ENCODE measurements around the gene C19orf81.

Gene C19orf81

DNA sequence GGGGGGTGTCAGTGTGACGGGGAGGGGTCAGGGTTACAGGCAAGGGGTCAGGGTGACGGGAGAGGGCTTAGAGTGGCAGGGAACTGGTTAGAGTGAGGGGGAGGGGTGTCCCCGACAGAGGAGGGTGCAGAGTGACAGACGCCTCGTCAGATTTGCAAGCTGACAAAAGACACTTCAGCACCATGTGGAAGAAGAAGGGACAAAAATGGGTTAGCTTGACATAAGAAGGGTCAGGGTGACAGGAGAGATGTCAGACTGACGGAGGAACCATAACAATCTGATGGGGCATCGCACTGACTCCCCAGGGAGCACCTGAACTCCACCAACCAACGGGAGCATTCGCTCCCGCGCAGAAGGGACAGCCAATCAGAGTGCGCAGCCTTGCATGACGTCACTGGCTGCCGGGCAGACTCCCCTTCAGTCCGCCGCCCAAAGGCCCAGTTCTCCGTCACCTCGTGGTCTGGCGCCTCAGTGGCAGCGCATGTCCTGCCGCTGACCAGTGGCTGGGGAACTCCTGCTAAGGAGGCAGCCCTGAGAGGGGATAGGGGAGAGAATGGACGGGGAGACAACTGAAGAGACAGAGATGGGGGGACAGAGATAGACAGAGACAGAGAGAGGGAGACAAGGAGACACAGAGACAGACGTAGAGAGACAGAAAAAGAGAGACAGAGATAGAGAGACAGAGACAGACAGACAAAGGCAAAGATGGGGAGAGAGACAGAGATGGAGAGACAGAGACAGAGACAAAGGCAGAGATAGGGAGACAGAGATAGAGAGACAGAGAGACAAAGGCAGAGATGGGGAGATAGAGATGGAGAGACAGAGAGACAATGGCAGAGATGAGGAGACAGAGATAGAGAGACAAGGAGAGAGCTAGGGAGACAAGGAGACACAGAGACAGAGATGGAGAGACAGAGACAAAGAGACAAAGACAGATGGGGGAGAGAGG, 30.2 kb downstream of the C19orf81 start:
- no peak overlapping the region for H3K27ac ChIP-seq (ENCODE audit: low read depth, low read length)

GRCh38 chr19:50686310-50687032, 37.2 kb downstream of the C19orf81 start:
- no peak overlapping the region for H3K4me3 ChIP-seq (ENCODE audit: low read depth in 1 of 2, low read length in 2 of 2)
- H3K9me3 ChIP-seq (ENCODE audit: control insufficient read depth in 1 of 2, low read length in 2 of 2) = no peaks in the 10 kb centered on the region
- peaks cover 6 to 15% of the 10 kb centered on the region in 2 donors for H3K27me3 ChIP-seq (ENCODE audit: control insufficient read depth in 1 of 2, insufficient read depth in 2 of 2, low read length in 2 of 2)
- H3K27ac ChIP-seq (ENCODE audit: low read depth, low read length) = no peak overlapping the region
- no peak overlapping the region for H3K9ac ChIP-seq (ENCODE audit: low read depth in 1 of 2, low read length in 2 of 2)
- no peaks in the 10 kb centered on the region for H3K36me3 ChIP-seq (ENCODE audit: control insufficient read depth in 1 of 2, insufficient read depth in 2 of 2, low read length in 2 of 2)
- no peaks in the 10 kb centered on the region for H3K4me1 ChIP-seq (ENCODE audit: control insufficient read depth in 1 of 2, insufficient read depth in 2 of 2, low read length in 2 of 2)

More for the DNA sequence above, 30.2 kb downstream of the C19orf81 start:
- Histone ChIP-seq H3K36me3 (ENCODE audit: control insufficient read depth in 1 of 2, insufficient read depth in 2 of 2, low read length in 2 of 2) (no peaks in the 10 kb centered on the region), H3K4me3 (ENCODE audit: low read depth in 1 of 2, low read length in 2 of 2) (no peak overlapping the region), H3K4me1 (ENCODE audit: control insufficient read depth in 1 of 2, insufficient read depth in 2 of 2, low read length in 2 of 2) (no peaks in the 10 kb centered on the region), H3K27me3 (ENCODE audit: control insufficient read depth in 1 of 2, insufficient read depth in 2 of 2, low read length in 2 of 2) (peaks cover 0 to under 1% of the 10 kb centered on the region in 2 donors), H3K9me3 (ENCODE audit: control insufficient read depth in 1 of 2, low read length in 2 of 2) (peaks cover 0 to 3% of the 10 kb centered on the region in 2 donors), H3K9ac (ENCODE audit: low read depth in 1 of 2, low read length in 2 of 2) (no peak overlapping the region)

- Histone ChIP-seq H3K27me3 (ENCODE audit: control insufficient read depth in 1 of 2, insufficient read depth in 2 of 2, low read length in 2 of 2) (peaks cover 17 to 20% of the 10 kb centered on the region in 2 donors), H3K9me3 (ENCODE audit: control insufficient read depth in 1 of 2, low read length in 2 of 2) (no peaks in the 10 kb centered on the region), H3K27ac (ENCODE audit: low read depth, low read length) (no peak overlapping the region), H3K36me3 (ENCODE audit: control insufficient read depth in 1 of 2, insufficient read depth in 2 of 2, low read length in 2 of 2) (no peaks in the 10 kb centered on the region), H3K4me3 (ENCODE audit: low read depth in 1 of 2, low read length in 2 of 2) (no peak overlapping the region), H3K4me1 (ENCODE audit: control insufficient read depth in 1 of 2, insufficient read depth in 2 of 2, low read length in 2 of 2) (no peaks in the 10 kb centered on the region), H3K9ac (ENCODE audit: low read depth in 1 of 2, low read length in 2 of 2) (no peak overlapping the region)
Observed at GRCh38 chr19:50688766-50689165, 39.5 kb downstream of the C19orf81 start.

GRCh38 chr19:50690439-50690838, 41.2 kb downstream of the C19orf81 start:
- Histone ChIP-seq H3K27me3 (ENCODE audit: control insufficient read depth in 1 of 2, insufficient read depth in 2 of 2, low read length in 2 of 2) (peaks cover 25 to 26% of the 10 kb centered on the region in 2 donors), H3K9ac (ENCODE audit: low read depth in 1 of 2, low read length in 2 of 2) (no peak overlapping the region), H3K9me3 (ENCODE audit: control insufficient read depth in 1 of 2, low read length in 2 of 2) (no peaks in the 10 kb centered on the region), H3K27ac (ENCODE audit: low read depth, low read length) (no peak overlapping the region), H3K4me1 (ENCODE audit: control insufficient read depth in 1 of 2, insufficient read depth in 2 of 2, low read length in 2 of 2) (no peaks in the 10 kb centered on the region), H3K36me3 (ENCODE audit: control insufficient read depth in 1 of 2, insufficient read depth in 2 of 2, low read length in 2 of 2) (no peaks in the 10 kb centered on the region), H3K4me3 (ENCODE audit: low read depth in 1 of 2, low read length in 2 of 2) (no peak overlapping the region)

GRCh38 chr19:50693064-50693975, 44.1 kb downstream of the C19orf81 start:
- Histone ChIP-seq H3K27ac (ENCODE audit: low read depth, low read length) (no peak overlapping the region), H3K4me3 (ENCODE audit: low read depth in 1 of 2, low read length in 2 of 2) (no peak overlapping the region), H3K9me3 (ENCODE audit: control insufficient read depth in 1 of 2, low read length in 2 of 2) (no peaks in the 10 kb centered on the region), H3K27me3 (ENCODE audit: control insufficient read depth in 1 of 2, insufficient read depth in 2 of 2, low read length in 2 of 2) (peaks cover 24 to 30% of the 10 kb centered on the region in 2 donors), H3K4me1 (ENCODE audit: control insufficient read depth in 1 of 2, insufficient read depth in 2 of 2, low read length in 2 of 2) (no peaks in the 10 kb centered on the region), H3K9ac (ENCODE audit: low read depth in 1 of 2, low read length in 2 of 2) (no peak overlapping the region), H3K36me3 (ENCODE audit: control insufficient read depth in 1 of 2, insufficient read depth in 2 of 2, low read length in 2 of 2) (no peaks in the 10 kb centered on the region)

- Histone ChIP-seq H3K27me3 (ENCODE audit: control insufficient read depth in 1 of 2, insufficient read depth in 2 of 2, low read length in 2 of 2) (peaks cover 24 to 30% of the 10 kb centered on the region in 2 donors), H3K4me1 (ENCODE audit: control insufficient read depth in 1 of 2, insufficient read depth in 2 of 2, low read length in 2 of 2) (no peaks in the 10 kb centered on the region), H3K4me3 (ENCODE audit: low read depth in 1 of 2, low read length in 2 of 2) (no peak overlapping the region)
Observed at GRCh38 chr19:50694815-50695145, 45.5 kb downstream of the C19orf81 start.

DNA sequence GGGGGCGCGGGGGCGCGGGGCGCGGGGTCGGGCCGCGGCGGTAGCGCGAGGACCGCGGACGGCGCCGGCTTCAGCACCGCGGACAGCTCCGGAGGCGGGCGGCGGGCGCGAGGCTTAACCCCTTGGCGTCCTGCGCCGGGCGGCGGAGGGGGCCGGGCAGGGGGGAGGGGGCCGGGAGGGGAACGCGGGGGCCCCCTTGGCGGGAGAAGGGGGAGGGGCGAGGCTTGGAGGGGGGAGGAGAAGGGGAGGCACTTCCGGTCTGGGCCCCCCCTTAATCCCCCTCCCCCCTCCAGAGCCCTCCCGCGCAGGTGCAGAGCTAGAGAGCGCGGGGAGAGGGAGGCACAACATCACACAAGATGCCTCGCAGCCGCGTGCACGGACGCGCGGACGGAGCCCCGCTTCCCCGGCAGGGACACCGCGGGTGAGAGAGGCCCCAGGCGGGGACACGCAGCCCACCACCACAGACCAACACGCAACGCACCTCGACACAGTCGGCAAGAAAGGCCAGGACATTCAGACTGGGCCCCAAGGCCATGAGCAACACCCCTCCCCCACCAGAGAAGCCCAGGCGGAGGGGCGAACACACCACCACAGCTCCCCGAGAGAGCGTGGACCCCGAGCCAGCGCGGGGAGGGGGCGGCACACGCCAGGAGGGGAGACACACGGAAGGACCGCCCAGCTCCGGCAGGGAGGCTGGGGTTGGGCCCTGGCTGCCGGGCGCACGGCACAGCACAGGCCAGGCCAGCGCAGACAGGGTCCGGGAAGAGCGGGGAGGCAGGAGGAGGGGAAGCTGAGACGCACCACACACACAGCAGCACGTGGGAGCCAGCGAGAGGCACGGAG, 46.2 kb downstream of the C19orf81 start:
- Histone ChIP-seq H3K36me3 (ENCODE audit: control insufficient read depth in 1 of 2, insufficient read depth in 2 of 2, low read length in 2 of 2) (no peaks in the 10 kb centered on the region), H3K4me1 (ENCODE audit: control insufficient read depth in 1 of 2, insufficient read depth in 2 of 2, low read length in 2 of 2) (no peaks in the 10 kb centered on the region), H3K27me3 (ENCODE audit: control insufficient read depth in 1 of 2, insufficient read depth in 2 of 2, low read length in 2 of 2) (peaks cover 24 to 30% of the 10 kb centered on the region in 2 donors), H3K9me3 (ENCODE audit: control insufficient read depth in 1 of 2, low read length in 2 of 2) (no peaks in the 10 kb centered on the region), H3K4me3 (ENCODE audit: low read depth in 1 of 2, low read length in 2 of 2) (no peak overlapping the region), H3K27ac (ENCODE audit: low read depth, low read length) (no peak overlapping the region), H3K9ac (ENCODE audit: low read depth in 1 of 2, low read length in 2 of 2) (no peak overlapping the region)

More at GRCh38 chr19:50694815-50695145, 45.5 kb downstream of the C19orf81 start:
- Histone ChIP-seq H3K9me3 (ENCODE audit: control insufficient read depth in 1 of 2, low read length in 2 of 2) (no peaks in the 10 kb centered on the region), H3K36me3 (ENCODE audit: control insufficient read depth in 1 of 2, insufficient read depth in 2 of 2, low read length in 2 of 2) (no peaks in the 10 kb centered on the region), H3K9ac (ENCODE audit: low read depth in 1 of 2, low read length in 2 of 2) (no peak overlapping the region), H3K27ac (ENCODE audit: low read depth, low read length) (no peak overlapping the region)

GRCh38 chr19:50696094-50696483, 46.8 kb downstream of the C19orf81 start:
- no peaks in the 10 kb centered on the region for H3K9me3 ChIP-seq (ENCODE audit: control insufficient read depth in 1 of 2, low read length in 2 of 2)
- H3K27me3 ChIP-seq (ENCODE audit: control insufficient read depth in 1 of 2, insufficient read depth in 2 of 2, low read length in 2 of 2) = peaks cover 20 to 30% of the 10 kb centered on the region in 2 donors
- H3K9ac ChIP-seq (ENCODE audit: low read depth in 1 of 2, low read length in 2 of 2) = no peak overlapping the region
- no peak overlapping the region for H3K4me3 ChIP-seq (ENCODE audit: low read depth in 1 of 2, low read length in 2 of 2)
- H3K4me1 ChIP-seq (ENCODE audit: control insufficient read depth in 1 of 2, insufficient read depth in 2 of 2, low read length in 2 of 2) = no peaks in the 10 kb centered on the region
- H3K36me3 ChIP-seq (ENCODE audit: control insufficient read depth in 1 of 2, insufficient read depth in 2 of 2, low read length in 2 of 2) = no peaks in the 10 kb centered on the region
- H3K27ac ChIP-seq (ENCODE audit: low read depth, low read length) = no peak overlapping the region

- H3K36me3 ChIP-seq (ENCODE audit: control insufficient read depth in 1 of 2, insufficient read depth in 2 of 2, low read length in 2 of 2) = no peaks in the 10 kb centered on the region
- H3K27me3 ChIP-seq (ENCODE audit: control insufficient read depth in 1 of 2, insufficient read depth in 2 of 2, low read length in 2 of 2) = peaks cover 25 to 30% of the 10 kb centered on the region in 2 donors
- H3K9ac ChIP-seq (ENCODE audit: low read depth in 1 of 2, low read length in 2 of 2) = no peak overlapping the region
- no peaks in the 10 kb centered on the region for H3K4me1 ChIP-seq (ENCODE audit: control insufficient read depth in 1 of 2, insufficient read depth in 2 of 2, low read length in 2 of 2)
- H3K27ac ChIP-seq (ENCODE audit: low read depth, low read length) = no peak overlapping the region
- no peak overlapping the region for H3K4me3 ChIP-seq (ENCODE audit: low read depth in 1 of 2, low read length in 2 of 2)
- H3K9me3 ChIP-seq (ENCODE audit: control insufficient read depth in 1 of 2, low read length in 2 of 2) = no peaks in the 10 kb centered on the region
Observed at GRCh38 chr19:50697414-50698124, 48.3 kb downstream of the C19orf81 start.
